HG03025 (cell line): Measurements from ENCODE around the gene TEX35.
"Not testable (repeated sequence)": the region's sequence is repeated elsewhere in the genome, so short reads cannot be mapped to it uniquely, and the experiment has no call there.

ENCODE experiments used
- ATAC-seq: cut with Tn5 transposase; IDR thresholded peaks from one replicate; pipeline ENCODE4 v1.9.1; 2021; ENCODE audit warnings: mild to moderate bottlenecking, moderate library complexity; ENCODE audit not compliant: unreplicated experiment, low FRiP score

TEX35 gene

GRCh38 chr1:178539291-178539690 lies 26.4 kb downstream of the TEX35 start:
- no peak for ATAC-seq

GRCh38 chr1:178540204-178540603 lies 27.3 kb downstream of the TEX35 start:
- ATAC-seq, result no peak

GRCh38 chr1:178540646-178541045 lies 27.7 kb downstream of the TEX35 start:
- ATAC-seq, result no peak

- ATAC-seq, result no peak
These were observed 28.5 kb downstream of the TEX35 start for GRCh38 chr1:178541379-178541778.

- ATAC-seq, result peak; percentile 50
These were observed 29.1 kb downstream of the TEX35 start for GRCh38 chr1:178541829-178542553.

- peak; percentile 81 for ATAC-seq
These were observed 29.8 kb downstream of the TEX35 start for GRCh38 chr1:178542554-178543289.

- ATAC-seq, result peak; percentile 29
These were observed 30.3 kb downstream of the TEX35 start for GRCh38 chr1:178543290-178543607.

GRCh38 chr1:178544531-178544930 lies 31.6 kb downstream of the TEX35 start:
- no peak for ATAC-seq

GRCh38 chr1:178548108-178548507 lies 35.2 kb downstream of the TEX35 start:
- ATAC-seq, result no peak

GRCh38 chr1:178551307-178551706 lies 38.4 kb downstream of the TEX35 start:
- no peak for ATAC-seq

GRCh38 chr1:178551940-178552339 lies 39.0 kb downstream of the TEX35 start:
- no peak for ATAC-seq

GRCh38 chr1:178552856-178553255 lies 39.9 kb downstream of the TEX35 start:
- ATAC-seq, result no peak

GRCh38 chr1:178554351-178554750 lies 41.4 kb downstream of the TEX35 start:
- not testable (repeated sequence) for ATAC-seq

GRCh38 chr1:178555613-178556012 lies 42.7 kb downstream of the TEX35 start:
- not testable (repeated sequence) for ATAC-seq

- not testable (repeated sequence) for ATAC-seq
These were observed 45.9 kb downstream of the TEX35 start for GRCh38 chr1:178558816-178559215.

GRCh38 chr1:178560871-178561376 lies 48.0 kb downstream of the TEX35 start:
- no peak for ATAC-seq

- no peak for ATAC-seq
These were observed 50.4 kb downstream of the TEX35 start for GRCh38 chr1:178563099-178563820.

- no peak for ATAC-seq
These were observed 51.3 kb downstream of the TEX35 start for GRCh38 chr1:178564086-178564782.

GRCh38 chr1:178564783-178565180 lies 51.9 kb downstream of the TEX35 start:
- ATAC-seq, result no peak

- no peak for ATAC-seq
These were observed 52.7 kb downstream of the TEX35 start for GRCh38 chr1:178565586-178565985.

GRCh38 chr1:178566187-178566586 lies 53.3 kb downstream of the TEX35 start:
- peak; percentile 71 for ATAC-seq
